Measurements from ENCODE around the gene GLRX. TPM values are rescaled to one million over a fixed set of nuclear protein-coding genes. Genes with fewer than 3 reads are reported as not detected.

The GLRX gene
- total and polyA plus RNA-seq, 2 of the 13 experiments (the other 11 are each of a cell fraction or from before 2014, with no cell fraction given), result 63.8 to 499 TPM

DNA sequence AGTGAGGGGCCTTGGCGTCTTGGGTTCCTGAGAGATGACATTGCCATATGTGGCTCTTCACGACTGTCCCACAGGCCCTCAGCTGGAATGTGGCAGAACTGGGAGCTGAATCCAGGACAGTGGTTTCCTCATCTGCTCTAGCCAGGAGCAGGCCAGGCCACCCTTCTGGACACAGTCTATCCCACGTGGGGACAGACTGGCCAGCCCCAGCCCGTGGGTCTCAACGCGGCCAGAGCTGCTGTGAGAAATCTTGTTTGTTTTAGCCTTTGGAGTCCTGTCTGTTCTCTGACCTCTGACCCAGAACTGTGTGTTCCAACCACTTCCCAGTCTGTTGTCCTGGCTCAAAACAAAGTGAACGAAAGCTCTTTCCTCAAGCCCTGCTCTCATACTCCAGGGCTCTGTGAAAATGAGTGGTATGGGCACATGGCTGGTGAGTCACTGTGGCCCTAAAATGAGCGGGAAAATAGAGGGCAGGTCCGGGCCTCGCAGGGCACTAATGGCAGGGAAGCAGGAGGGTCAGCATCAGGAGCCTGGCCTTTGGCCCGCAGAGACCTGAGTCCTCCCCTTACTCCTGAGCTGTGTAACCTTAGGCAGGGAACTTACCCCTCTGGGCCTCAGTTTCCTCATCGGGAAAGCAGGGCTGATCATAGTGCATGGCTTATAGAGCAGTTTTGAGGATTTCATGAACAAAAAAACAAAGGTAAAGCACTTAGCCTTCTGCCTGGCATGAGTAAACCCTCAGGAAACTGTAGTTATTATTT lies 34.8 kb upstream of the GLRX start (continued):
- TF ChIP-seq TCF12 (IDR thresholded peaks at IDR 0.05) (no peak), TCF12 (CRISPR knock-in tag; IDR thresholded peaks at IDR 0.05) (peak; percentile 50), CENPX (CRISPR knock-in tag; IDR thresholded peaks at IDR 0.05) (no peak), HDAC1 (CRISPR knock-in tag; IDR thresholded peaks at IDR 0.05) (peak; percentile 80), ZNF335 (CRISPR knock-in tag; IDR thresholded peaks at IDR 0.05) (peak; percentile 55; the same call in 1 of the 2 replicates), HOXA7 (CRISPR knock-in tag; IDR thresholded peaks at IDR 0.05) (no peak), NR0B2 (CRISPR knock-in tag; IDR thresholded peaks at IDR 0.05) (peak; percentile 63; the same call in 1 of the 2 replicates), ZNF224 (CRISPR knock-in tag; IDR thresholded peaks at IDR 0.05) (peak; percentile 84), ZFP37 (CRISPR knock-in tag; IDR thresholded peaks at IDR 0.05; ENCODE audit: borderline replicate concordance) (peak; percentile 92; the same call in 1 of the 2 replicates), ZNF777 (CRISPR knock-in tag; IDR thresholded peaks at IDR 0.05) (no peak), ZNF572 (CRISPR knock-in tag; IDR thresholded peaks at IDR 0.05) (no peak), ZSCAN9 (CRISPR knock-in tag; IDR thresholded peaks at IDR 0.05; ENCODE audit: borderline replicate concordance) (peak; percentile 77; the same call in 1 of the 2 replicates), ZSCAN21 (CRISPR knock-in tag; IDR thresholded peaks at IDR 0.05; ENCODE audit: borderline replicate concordance) (peak; percentile 56; the same call in 1 of the 2 replicates), ZNF687 (CRISPR knock-in tag; IDR thresholded peaks at IDR 0.05) (peak; percentile 99), MTF1 (CRISPR knock-in tag; IDR thresholded peaks at IDR 0.05) (no peak), SKI (IDR thresholded peaks at IDR 0.05; ENCODE audit: partially characterized antibody) (peak; percentile 83), SMC3 (IDR thresholded peaks at IDR 0.05; ENCODE audit: low read length) (0 out of 2 replicates have a peak, but pooled peaks have one; percentile 12)
- TF ChIP-seq, protein P1, sequence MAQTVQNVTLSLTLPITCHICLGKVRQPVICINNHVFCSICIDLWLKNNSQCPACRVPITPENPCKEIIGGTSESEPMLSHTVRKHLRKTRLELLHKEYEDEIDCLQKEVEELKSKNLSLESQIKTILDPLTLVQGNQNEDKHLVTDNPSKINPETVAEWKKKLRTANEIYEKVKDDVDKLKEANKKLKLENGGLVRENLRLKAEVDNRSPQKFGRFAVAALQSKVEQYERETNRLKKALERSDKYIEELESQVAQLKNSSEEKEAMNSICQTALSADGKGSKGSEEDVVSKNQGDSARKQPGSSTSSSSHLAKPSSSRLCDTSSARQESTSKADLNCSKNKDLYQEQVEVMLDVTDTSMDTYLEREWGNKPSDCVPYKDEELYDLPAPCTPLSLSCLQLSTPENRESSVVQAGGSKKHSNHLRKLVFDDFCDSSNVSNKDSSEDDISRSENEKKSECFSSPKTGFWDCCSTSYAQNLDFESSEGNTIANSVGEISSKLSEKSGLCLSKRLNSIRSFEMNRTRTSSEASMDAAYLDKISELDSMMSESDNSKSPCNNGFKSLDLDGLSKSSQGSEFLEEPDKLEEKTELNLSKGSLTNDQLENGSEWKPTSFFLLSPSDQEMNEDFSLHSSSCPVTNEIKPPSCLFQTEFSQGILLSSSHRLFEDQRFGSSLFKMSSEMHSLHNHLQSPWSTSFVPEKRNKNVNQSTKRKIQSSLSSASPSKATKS (CRISPR knock-in tag; IDR thresholded peaks at IDR 0.05), result no peak
- TF ChIP-seq, protein P2, sequence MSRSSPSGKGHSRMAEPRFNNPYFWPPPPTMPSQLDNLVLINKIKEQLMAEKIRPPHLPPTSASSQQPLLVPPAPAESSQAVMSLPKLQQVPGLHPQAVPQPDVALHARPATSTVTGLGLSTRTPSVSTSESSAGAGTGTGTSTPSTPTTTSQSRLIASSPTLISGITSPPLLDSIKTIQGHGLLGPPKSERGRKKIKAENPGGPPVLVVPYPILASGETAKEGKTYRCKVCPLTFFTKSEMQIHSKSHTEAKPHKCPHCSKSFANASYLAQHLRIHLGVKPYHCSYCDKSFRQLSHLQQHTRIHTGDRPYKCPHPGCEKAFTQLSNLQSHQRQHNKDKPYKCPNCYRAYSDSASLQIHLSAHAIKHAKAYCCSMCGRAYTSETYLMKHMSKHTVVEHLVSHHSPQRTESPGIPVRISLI (CRISPR knock-in tag; IDR thresholded peaks at IDR 0.05; ENCODE audit: borderline replicate concordance), result peak; percentile 16; the same call in 1 of the 2 replicates
- TF ChIP-seq, protein P3, sequence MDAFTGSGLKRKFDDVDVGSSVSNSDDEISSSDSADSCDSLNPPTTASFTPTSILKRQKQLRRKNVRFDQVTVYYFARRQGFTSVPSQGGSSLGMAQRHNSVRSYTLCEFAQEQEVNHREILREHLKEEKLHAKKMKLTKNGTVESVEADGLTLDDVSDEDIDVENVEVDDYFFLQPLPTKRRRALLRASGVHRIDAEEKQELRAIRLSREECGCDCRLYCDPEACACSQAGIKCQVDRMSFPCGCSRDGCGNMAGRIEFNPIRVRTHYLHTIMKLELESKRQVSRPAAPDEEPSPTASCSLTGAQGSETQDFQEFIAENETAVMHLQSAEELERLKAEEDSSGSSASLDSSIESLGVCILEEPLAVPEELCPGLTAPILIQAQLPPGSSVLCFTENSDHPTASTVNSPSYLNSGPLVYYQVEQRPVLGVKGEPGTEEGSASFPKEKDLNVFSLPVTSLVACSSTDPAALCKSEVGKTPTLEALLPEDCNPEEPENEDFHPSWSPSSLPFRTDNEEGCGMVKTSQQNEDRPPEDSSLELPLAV (CRISPR knock-in tag; conservative IDR thresholded peaks at IDR 0.05; ENCODE audit: low read depth), result no peak

Measured in HepG2 (cell line).